Left lung (tissue), 10 donors: ENCODE measurements around the gene ITGB3BP. TPM values are rescaled to one million over a fixed set of nuclear protein-coding genes. Genes with fewer than 3 reads are reported as not detected.
A peak's percentile ranks its signal among the peaks of the same experiment; 100 is the strongest.

Experiments
- ATAC-seq: fragments of 200-7000 bp; cut with Tn5 transposase; one replicate; pipeline ENCODE4 v1.9.1; 2020; ENCODE audit warnings: moderate library complexity
- DNase-seq, 4 donors: peaks; one replicate each; pipeline ENCODE4 v3.0.0-alpha.2; 2013 to 2020
- H3K27ac ChIP-seq, 2 donors: fragments of 200-600 bp; sonication (generic) in 1 of 2; one replicate each; pipeline versions ENCODE4 v1.5.0 to v1.8.0; 2020 to 2021
- H3K27me3 ChIP-seq, 2 donors: fragments of 200-600 bp; sonication (generic) in 1 of 2; one replicate each; pipeline versions ENCODE4 v1.5.0 to v1.8.0; 2020 to 2021
- H3K36me3 ChIP-seq, 2 donors: fragments of 200-600 bp; sonication (generic) in 1 of 2; one replicate each; pipeline versions ENCODE4 v1.5.0 to v1.8.0; 2020 to 2021
- H3K4me1 ChIP-seq, 2 donors: fragments of 200-600 bp; one replicate each; pipeline ENCODE4 v1.8.0; 2021
- H3K4me3 ChIP-seq, 2 donors: fragments of 200-600 bp; sonication (generic) in 1 of 2; one replicate each; pipeline versions ENCODE4 v1.5.0 to v1.8.0; 2020 to 2021; ENCODE audit warnings: mild to moderate bottlenecking in 1 of 2
- H3K9me3 ChIP-seq, 2 donors: fragments of 200-600 bp; sonication (generic) in 1 of 2; one replicate each; pipeline versions ENCODE4 v1.5.0 to v1.8.0; 2020 to 2021
- CTCF ChIP-seq, 2 donors: fragments of 200-600 bp; sonication (generic) in 1 of 2; IDR thresholded peaks; one replicate each; pipeline versions ENCODE4 v1.5.0 to v1.8.0; 2021; ENCODE audit warnings: antibody characterized with exemption in 2 of 2
- intact Hi-C, 2 donors: fragments of 100-400 bp; cut with DNase I; formaldehyde crosslinking; loops; one replicate each; pipeline versions ENCODE4 v1.11.2 to v1.14.2; 2022
- polyA plus RNA-seq, 6 donors: library from polyadenylated mRNA; unstranded; fragments of 120-200 nt; gene quantifications; one replicate each; pipeline ENCODE4 v1.2.1, GENCODE V29; 2013; ENCODE audit not compliant: insufficient read length in 6 of 6
- total RNA-seq, 2 donors: library from RNA; stranded (reverse); fragmentation: NEBNext Ultra II Directional; extraction: Animal tissue kit (Norgen Biotek cat#: 25700); gene quantifications; one replicate each; pipeline ENCODE4 v1.2.1, GENCODE V29; 2021
- donor health status: DM: no; HTN: yes; CAD: no.
- donor health status: DM: no; HTN: no; CAD: no.

ITGB3BP gene
- total and polyA plus RNA-seq, 8 donors, result 16.6 to 75.8 (median 62.7) TPM

- no peaks in the 10 kb centered on the region for H3K9me3 ChIP-seq
These were observed 116.0 kb downstream of the ITGB3BP start for GRCh38 chr1:63407002-63407401.

GRCh38 chr1:63405987-63406386, 117.0 kb downstream of the ITGB3BP start:
- Histone ChIP-seq H3K4me3 (no peak overlapping the region), H3K36me3 (peaks cover 0 to 12% of the 10 kb centered on the region in 2 donors), H3K9me3 (no peaks in the 10 kb centered on the region), H3K27me3 (no peaks in the 10 kb centered on the region), H3K4me1 (no peaks in the 10 kb centered on the region), H3K27ac (no peak overlapping the region)
- TF ChIP-seq CTCF (IDR thresholded peaks at IDR 0.05), result no peak
- DNase-seq, result no peak
- no peak for ATAC-seq
- intact Hi-C loops, result no loop called here

More at GRCh38 chr1:63407002-63407401, 116.0 kb downstream of the ITGB3BP start:
- no peaks in the 10 kb centered on the region for H3K4me1 ChIP-seq
- peaks cover 0 to 12% of the 10 kb centered on the region in 2 donors for H3K36me3 ChIP-seq
- no peaks in the 10 kb centered on the region for H3K27me3 ChIP-seq
- ATAC-seq, result peak; percentile 39
- no peak overlapping the region for H3K4me3 ChIP-seq
- no peak overlapping the region for H3K27ac ChIP-seq
- no peak for TF ChIP-seq CTCF (IDR thresholded peaks at IDR 0.05)
- intact Hi-C loops, result no loop called here
- peak in 1 of 4 donors; percentile 21 for DNase-seq

- no peak for TF ChIP-seq CTCF (IDR thresholded peaks at IDR 0.05)
These were observed 118.0 kb downstream of the ITGB3BP start for GRCh38 chr1:63405021-63405420.

DNA sequence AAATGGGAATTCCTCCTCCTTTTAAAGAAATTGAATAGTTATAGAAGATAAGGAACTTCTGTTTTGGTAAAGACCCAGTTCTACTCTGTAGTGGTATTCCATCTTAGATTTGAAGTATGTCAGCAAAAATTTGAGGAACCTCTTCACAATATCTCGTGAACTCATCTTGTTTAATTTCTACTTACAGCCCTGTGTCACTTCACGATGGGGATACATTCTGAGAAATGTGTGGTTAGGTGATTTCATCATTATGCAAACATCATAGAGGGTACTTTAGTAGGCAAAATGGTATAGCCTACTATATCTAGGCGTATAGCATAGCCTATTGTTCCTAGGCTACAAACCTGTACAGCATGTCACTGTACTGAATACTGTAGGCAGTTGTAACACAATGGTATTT, 119.6 kb downstream of the ITGB3BP start:
- Histone ChIP-seq H3K4me3 (no peak overlapping the region), H3K27me3 (no peaks in the 10 kb centered on the region), H3K4me1 (no peaks in the 10 kb centered on the region), H3K9me3 (no peaks in the 10 kb centered on the region), H3K36me3 (peaks cover 0 to 20% of the 10 kb centered on the region in 2 donors), H3K27ac (no peak overlapping the region)
- intact Hi-C loops, result no loop called here
- DNase-seq (no peak), ATAC-seq (peak; percentile 38)
- no peak for TF ChIP-seq CTCF (IDR thresholded peaks at IDR 0.05)

More at GRCh38 chr1:63405021-63405420, 118.0 kb downstream of the ITGB3BP start:
- intact Hi-C loops, result no loop called here
- H3K27ac ChIP-seq, result no peak overlapping the region
- H3K27me3 ChIP-seq, result no peaks in the 10 kb centered on the region
- H3K4me1 ChIP-seq, result no peaks in the 10 kb centered on the region
- peak in 1 of 4 donors; percentile 10 for DNase-seq
- no peaks in the 10 kb centered on the region for H3K9me3 ChIP-seq
- ATAC-seq, result peak; percentile 18
- no peak overlapping the region for H3K4me3 ChIP-seq
- peaks cover 0 to 12% of the 10 kb centered on the region in 2 donors for H3K36me3 ChIP-seq

DNA sequence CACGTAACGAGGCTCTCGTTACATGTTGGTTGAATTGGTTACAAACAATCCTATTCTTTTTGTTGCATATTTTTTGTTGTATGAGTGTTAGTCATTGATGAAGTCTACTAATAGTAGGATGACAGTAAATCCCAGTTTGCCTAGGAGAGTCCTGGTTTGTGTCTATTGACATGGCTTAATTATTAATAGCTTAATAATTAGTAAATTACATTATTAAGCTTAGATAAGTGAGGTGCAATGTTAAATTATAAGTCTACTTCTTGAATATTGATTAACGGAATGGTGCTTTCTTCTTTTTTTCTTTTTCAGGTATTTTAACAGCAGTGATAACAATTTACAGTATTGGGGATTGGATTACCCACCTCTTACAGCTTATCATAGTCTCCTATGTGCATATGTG, 121.1 kb downstream of the ITGB3BP start:
- Histone ChIP-seq H3K9me3 (no peaks in the 10 kb centered on the region), H3K36me3 (peaks cover 0 to 31% of the 10 kb centered on the region in 2 donors), H3K4me1 (no peaks in the 10 kb centered on the region), H3K27ac (no peak overlapping the region), H3K4me3 (no peak overlapping the region), H3K27me3 (no peaks in the 10 kb centered on the region)
- TF ChIP-seq CTCF (IDR thresholded peaks at IDR 0.05), result no peak
- ATAC-seq (no peak), DNase-seq (no peak)
- intact Hi-C loops, result no loop called here

Other genes starting within 250 kb of the ITGB3BP start
- gene FOXD3, start 200.7 kb downstream of the ITGB3BP start, total RNA-seq, result not detected
- gene FOXD3, start 200.7 kb downstream of the ITGB3BP start, polyA plus RNA-seq, result not detected
- 10 to 100 TPM; 11.8 to 16.7 TPM for gene ALG6, start 155.6 kb downstream of the ITGB3BP start, total RNA-seq
- 10 to 100 TPM; 17.1 to 27.3 (median 24.0) TPM for gene ALG6, start 155.6 kb downstream of the ITGB3BP start, polyA plus RNA-seq
- gene EFCAB7, start 300 bp upstream of the ITGB3BP start, total RNA-seq, result 1 to 10 TPM; 6.8 to 8.8 TPM
- gene EFCAB7, start 300 bp upstream of the ITGB3BP start, polyA plus RNA-seq, result 10 to 100 TPM; 20.2 to 32.6 (median 25.2) TPM
- 10 to 100 TPM; 46.0 to 65.6 TPM for gene PGM1, start 70.2 kb upstream of the ITGB3BP start, total RNA-seq
- 10 to 100 TPM; 39.3 to 45.8 (median 41.7) TPM for gene PGM1, start 70.2 kb upstream of the ITGB3BP start, polyA plus RNA-seq